Measurements from ENCODE around the gene HM13. TPM values are rescaled to one million over a fixed set of nuclear protein-coding genes. Genes with fewer than 3 reads are reported as not detected.

Gene HM13
- total and polyA plus RNA-seq, 9 donors = 30.2 to 158 (median 97.3) TPM

DNA sequence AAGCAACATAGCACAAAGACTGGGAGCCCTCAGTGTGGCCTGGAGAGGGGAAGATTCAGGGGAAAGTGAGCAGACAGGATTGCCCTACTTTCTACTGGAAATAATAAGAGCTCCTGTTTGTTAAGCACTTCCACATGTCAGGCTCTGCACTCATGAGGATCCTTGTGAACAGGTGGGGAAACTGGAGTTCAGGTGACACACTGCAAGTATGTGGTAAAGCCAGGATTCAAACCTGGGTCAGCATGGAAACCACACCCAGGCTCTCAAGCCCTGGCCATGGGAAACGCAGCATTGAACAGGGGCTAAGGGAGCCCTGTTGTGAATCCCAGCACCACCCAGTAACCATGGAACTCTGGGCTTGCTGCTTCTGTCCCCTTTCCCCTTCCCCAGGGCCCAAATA is 48.0 kb downstream of the HM13 start:
- H3K27me3 ChIP-seq = no peaks in the 10 kb centered on the region
- intact Hi-C loops (cut with DNase I) = loop anchor here in 3 of 4 donors (2.0 to 10.0 kb wide), 2 partner anchors 51 to 153 kb away; no protein-coding TSS in a partner anchor
- DNase-seq = no peak
- H3K27ac ChIP-seq = no peak overlapping the region
- H3K36me3 ChIP-seq = no peaks in the 10 kb centered on the region
- H3K4me1 ChIP-seq (ENCODE audit: insufficient read depth) = no peaks in the 10 kb centered on the region
- no peaks in the 10 kb centered on the region for H3K9me3 ChIP-seq
- H3K4me3 ChIP-seq = no peak overlapping the region
- 64 to 79% (median 78%) methylated on average over 1 of the region's 1 CpG for WGBS, 3 donors
- TF ChIP-seq, protein P1, sequence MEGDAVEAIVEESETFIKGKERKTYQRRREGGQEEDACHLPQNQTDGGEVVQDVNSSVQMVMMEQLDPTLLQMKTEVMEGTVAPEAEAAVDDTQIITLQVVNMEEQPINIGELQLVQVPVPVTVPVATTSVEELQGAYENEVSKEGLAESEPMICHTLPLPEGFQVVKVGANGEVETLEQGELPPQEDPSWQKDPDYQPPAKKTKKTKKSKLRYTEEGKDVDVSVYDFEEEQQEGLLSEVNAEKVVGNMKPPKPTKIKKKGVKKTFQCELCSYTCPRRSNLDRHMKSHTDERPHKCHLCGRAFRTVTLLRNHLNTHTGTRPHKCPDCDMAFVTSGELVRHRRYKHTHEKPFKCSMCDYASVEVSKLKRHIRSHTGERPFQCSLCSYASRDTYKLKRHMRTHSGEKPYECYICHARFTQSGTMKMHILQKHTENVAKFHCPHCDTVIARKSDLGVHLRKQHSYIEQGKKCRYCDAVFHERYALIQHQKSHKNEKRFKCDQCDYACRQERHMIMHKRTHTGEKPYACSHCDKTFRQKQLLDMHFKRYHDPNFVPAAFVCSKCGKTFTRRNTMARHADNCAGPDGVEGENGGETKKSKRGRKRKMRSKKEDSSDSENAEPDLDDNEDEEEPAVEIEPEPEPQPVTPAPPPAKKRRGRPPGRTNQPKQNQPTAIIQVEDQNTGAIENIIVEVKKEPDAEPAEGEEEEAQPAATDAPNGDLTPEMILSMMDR (IDR thresholded peaks at IDR 0.05) = no peak
- no peak for TF ChIP-seq POLR2A (IDR thresholded peaks at IDR 0.05)
- TF ChIP-seq EP300 (IDR thresholded peaks at IDR 0.05) = no peak

DNA sequence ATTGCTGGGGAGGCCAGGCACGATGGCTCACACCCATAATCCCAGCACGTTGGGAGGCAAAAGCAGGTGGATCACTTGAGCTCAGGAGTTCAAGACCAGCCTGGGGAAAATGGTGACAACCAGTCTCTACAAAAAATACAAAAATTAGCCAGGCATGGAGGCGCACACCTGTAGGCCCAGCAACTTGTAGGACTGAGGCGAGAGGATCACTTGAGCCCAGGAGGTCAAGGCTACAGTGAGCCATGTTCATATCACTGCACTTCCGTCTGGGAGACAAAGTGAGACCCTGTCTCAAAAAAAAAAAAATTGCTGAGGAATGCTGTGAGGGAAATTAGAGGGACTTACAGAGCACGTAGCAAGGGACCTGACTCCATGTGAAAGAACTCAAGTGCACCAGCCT is 50.0 kb downstream of the HM13 start:
- H3K4me1 ChIP-seq (ENCODE audit: insufficient read depth) = no peaks in the 10 kb centered on the region
- no peak overlapping the region for H3K4me3 ChIP-seq
- 79 to 85% (median 83%) methylated on average over 6 of the region's 6 CpGs for WGBS, 3 donors
- no peak overlapping the region for H3K27ac ChIP-seq
- no peaks in the 10 kb centered on the region for H3K27me3 ChIP-seq
- H3K36me3 ChIP-seq = no peaks in the 10 kb centered on the region
- no peak for TF ChIP-seq POLR2A (IDR thresholded peaks at IDR 0.05)
- TF ChIP-seq, protein P1 (IDR thresholded peaks at IDR 0.05) = no peak
- no peak for TF ChIP-seq EP300 (IDR thresholded peaks at IDR 0.05)
- no peaks in the 10 kb centered on the region for H3K9me3 ChIP-seq
- intact Hi-C loops (cut with DNase I) = loop anchor here in 1 of 4 donors (10.0 kb wide), 1 partner anchor 151 kb away; no protein-coding TSS in a partner anchor
- DNase-seq = no peak

DNA sequence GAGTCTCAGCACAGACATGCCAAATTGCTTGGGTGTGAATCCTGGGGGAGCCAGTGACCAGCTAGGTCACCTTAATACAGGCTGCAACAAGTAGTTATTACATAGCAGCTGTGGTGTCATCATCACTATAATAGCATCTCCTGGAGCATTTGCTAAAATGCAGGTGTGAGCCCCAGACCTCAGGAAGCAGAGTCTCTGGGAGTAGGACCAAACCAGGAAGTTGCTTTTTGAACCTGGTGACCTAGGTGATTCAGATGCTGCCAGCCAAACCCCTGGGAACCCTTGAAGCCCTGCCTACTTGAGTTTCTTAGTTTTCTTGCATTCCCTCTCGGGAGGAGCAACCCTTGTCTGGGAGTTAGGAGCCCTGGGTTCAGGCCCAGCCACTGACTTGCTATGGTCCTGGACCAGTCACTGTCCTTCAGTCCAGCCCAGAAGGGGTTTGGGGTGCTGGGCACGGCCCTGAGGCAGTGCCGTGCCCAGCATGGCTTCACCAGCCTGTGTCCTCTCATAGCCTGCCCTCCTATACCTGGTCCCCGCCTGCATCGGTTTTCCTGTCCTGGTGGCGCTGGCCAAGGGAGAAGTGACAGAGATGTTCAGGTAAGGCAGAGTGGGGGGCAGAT is 51.6 kb downstream of the HM13 start:
- WGBS, 3 donors = 85 to 92% (median 90%) methylated on average over 5 to 6 of the region's 6 CpGs
- H3K27ac ChIP-seq = no peak overlapping the region
- no peak for DNase-seq
- peaks cover 2% of the 10 kb centered on the region for H3K4me1 ChIP-seq (ENCODE audit: insufficient read depth)
- no peaks in the 10 kb centered on the region for H3K9me3 ChIP-seq
- no peak overlapping the region for H3K4me3 ChIP-seq
- H3K36me3 ChIP-seq = no peaks in the 10 kb centered on the region
- H3K27me3 ChIP-seq = no peaks in the 10 kb centered on the region
- no peak for TF ChIP-seq POLR2A (IDR thresholded peaks at IDR 0.05)
- TF ChIP-seq, protein P1 (IDR thresholded peaks at IDR 0.05) = no peak
- TF ChIP-seq EP300 (IDR thresholded peaks at IDR 0.05) = no peak
- intact Hi-C loops (cut with DNase I) = loop anchor here in 2 of 4 donors (2.0 to 10.0 kb wide), 2 partner anchors 45 to 149 kb away; no protein-coding TSS in a partner anchor

DNA sequence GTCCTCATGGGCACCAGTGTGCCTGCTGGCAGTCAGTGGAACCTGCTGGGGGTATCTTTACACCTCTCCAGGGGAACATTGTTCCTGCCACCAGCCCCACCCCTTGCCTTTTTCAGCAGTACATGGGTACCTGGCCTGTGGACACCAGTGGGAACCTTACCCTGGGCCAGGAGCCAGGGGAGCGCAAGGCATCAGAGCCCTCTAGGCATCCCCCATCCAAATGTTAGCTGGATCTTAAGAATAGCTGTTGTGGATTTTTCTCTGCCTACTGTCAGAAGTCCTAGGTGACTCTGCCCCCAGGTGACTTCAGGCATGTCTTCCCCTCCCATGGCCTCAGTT is 52.0 kb downstream of the HM13 start:
- intact Hi-C loops (cut with DNase I) = loop anchor here in 2 of 4 donors (2.0 to 10.0 kb wide), 2 partner anchors 45 to 149 kb away; no protein-coding TSS in a partner anchor
- H3K27ac ChIP-seq = no peak overlapping the region
- H3K4me1 ChIP-seq (ENCODE audit: insufficient read depth) = peaks cover 2% of the 10 kb centered on the region
- H3K27me3 ChIP-seq = no peaks in the 10 kb centered on the region
- DNase-seq = no peak
- no peaks in the 10 kb centered on the region for H3K36me3 ChIP-seq
- no peak overlapping the region for H3K4me3 ChIP-seq
- TF ChIP-seq, protein P1 (IDR thresholded peaks at IDR 0.05) = no peak
- TF ChIP-seq POLR2A (IDR thresholded peaks at IDR 0.05) (no peak), EP300 (IDR thresholded peaks at IDR 0.05) (no peak)
- H3K9me3 ChIP-seq = no peaks in the 10 kb centered on the region
- 87 to 100% (median 90%) methylated on average over 1 of the region's 1 CpG for WGBS, 3 donors

Measured in ovary (tissue), 9 donors.